IMR-90 (cell line): ENCODE results near the gene ZNF862. TPM values are rescaled to one million over a fixed set of nuclear protein-coding genes. Genes with fewer than 3 reads are reported as not detected.

Experiments
- ATAC-seq: fragments of 200-7000 bp; cut with Tn5 transposase; 2 replicates; pipeline ENCODE4 v1.9.1; 2020; ENCODE audit warnings: low read depth, mild to moderate bottlenecking, moderate library complexity
- BruUV-seq: library from RNA; stranded (reverse); fragments of 400-500 nt; replicated peaks from 2 replicates; lab custom pipeline; 2021; lab: Mats Ljungman, UMichigan
- CTCF ChIA-PET: fragments of 300-600 bp; formaldehyde crosslinking; extraction: SDS; loops from one replicate; lab custom pipeline; 2021; ENCODE audit warnings: antibody characterized with exemption; lab: Yijun Ruan, JAX
- POLR2A ChIA-PET: fragments of 300-600 bp; sonication (Branson Sonifier 250); formaldehyde crosslinking; loops from one replicate; lab custom pipeline; 2022; ENCODE audit warnings: antibody characterized with exemption; ENCODE audit not compliant: unreplicated experiment; lab: Charles Lee
- DNase-seq: peaks from one replicate; pipeline ENCODE4 v3.0.0; 2013
- H2AFZ ChIP-seq: replicated peaks from 2 replicates; pipeline ENCODE3; 2013; ENCODE audit warnings: low read length, mild to moderate bottlenecking; ENCODE audit not compliant: poor library complexity
- H2AK5ac ChIP-seq: 2 replicates; pipeline ENCODE4 v1.6.1; 2013; ENCODE audit warnings: low read depth, low read length, inconsistent platforms
- H2AK9ac ChIP-seq: replicated peaks from 2 replicates; pipeline ENCODE3; 2013; ENCODE audit warnings: mild to moderate bottlenecking, low read depth, low read length, moderate library complexity; ENCODE audit not compliant: poor library complexity
- H2BK120ac ChIP-seq: 2 replicates; pipeline ENCODE4 v1.6.1; 2013; ENCODE audit warnings: low read depth, low read length, inconsistent platforms
- H2BK15ac ChIP-seq: 3 replicates; pipeline ENCODE4 v1.6.1; 2013; ENCODE audit warnings: low read depth, low read length, inconsistent platforms
- H2BK20ac ChIP-seq: 2 replicates; pipeline ENCODE4 v1.6.1; 2013; ENCODE audit warnings: low read depth, mild to moderate bottlenecking, inconsistent platforms, low read length, moderate library complexity
- H2BK5ac ChIP-seq: 2 replicates; pipeline ENCODE4 v1.6.1; 2013; ENCODE audit warnings: mild to moderate bottlenecking, low read depth, low read length, inconsistent platforms; ENCODE audit not compliant: poor library complexity, severe bottlenecking
- H3K14ac ChIP-seq: replicated peaks from 2 replicates; pipeline ENCODE4 v1.6.1; 2013; ENCODE audit warnings: low read depth, low read length, inconsistent platforms
- H3K18ac ChIP-seq: 2 replicates; pipeline ENCODE4 v1.6.1; 2013; ENCODE audit warnings: low read depth, low read length, control low read depth
- H3K23ac ChIP-seq: 2 replicates; pipeline ENCODE4 v1.6.1; 2013; ENCODE audit warnings: low read depth, low read length, inconsistent platforms
- H3K27ac ChIP-seq: 2 replicates; pipeline ENCODE4 v1.5.1; 2013; ENCODE audit warnings: mild to moderate bottlenecking, control low read depth, low read length; ENCODE audit not compliant: insufficient read depth
- H3K27me3 ChIP-seq: 2 replicates; pipeline ENCODE4 v1.6.1; 2013; ENCODE audit warnings: low read length; ENCODE audit not compliant: control insufficient read depth, insufficient read depth
- H3K36me3 ChIP-seq: 2 replicates; pipeline ENCODE4 v1.6.1; 2013; ENCODE audit warnings: low read length, mixed read lengths; ENCODE audit not compliant: control insufficient read depth, insufficient read depth
- H3K4ac ChIP-seq: 2 replicates; pipeline ENCODE4 v1.6.1; 2013; ENCODE audit warnings: low read depth, low read length, inconsistent platforms
- H3K4me1 ChIP-seq: 2 replicates; pipeline ENCODE4 v1.6.1; 2013; ENCODE audit warnings: low read length, mixed read lengths; ENCODE audit not compliant: control insufficient read depth, insufficient read depth
- H3K4me2 ChIP-seq: 2 replicates; pipeline ENCODE4 v1.6.1; 2013; ENCODE audit warnings: low read depth, mild to moderate bottlenecking, control low read depth, low read length, moderate library complexity
- H3K4me3 ChIP-seq: 2 replicates; pipeline ENCODE4 v1.5.1; 2013; ENCODE audit warnings: low read depth, mild to moderate bottlenecking, control low read depth, low read length, moderate library complexity; ENCODE audit not compliant: insufficient read depth
- H3K56ac ChIP-seq: 2 replicates; pipeline ENCODE4 v1.6.1; 2013; ENCODE audit warnings: low read length, inconsistent platforms; ENCODE audit not compliant: insufficient read depth; ENCODE audit errors: extremely low read depth
- H3K79me1 ChIP-seq, 2 experiments: 2 replicates each; pipeline ENCODE4 v1.6.1; 2013; ENCODE audit warnings: low read length in 2 of 2, inconsistent platforms in 1 of 2, low read depth in 1 of 2
- H3K9ac ChIP-seq: 2 replicates; pipeline ENCODE4 v1.6.1; 2013; ENCODE audit warnings: low read depth, low read length, control low read depth
- H3K9me1 ChIP-seq: 2 replicates; pipeline ENCODE4 v1.6.1; 2013; ENCODE audit warnings: low read length, inconsistent platforms; ENCODE audit not compliant: insufficient read depth
- H3K9me3 ChIP-seq: 2 replicates; pipeline ENCODE4 v1.6.1; 2013; ENCODE audit warnings: low read length; ENCODE audit not compliant: control insufficient read depth, insufficient read depth
- H4K20me1 ChIP-seq: 2 replicates; pipeline ENCODE4 v1.6.1; 2013; ENCODE audit warnings: low read length, inconsistent platforms; ENCODE audit not compliant: insufficient read depth
- H4K5ac ChIP-seq: 2 replicates; pipeline ENCODE4 v1.6.1; 2013; ENCODE audit warnings: mild to moderate bottlenecking, low read depth, low read length, control low read depth
- H4K8ac ChIP-seq, 2 experiments: 2 replicates each; pipeline ENCODE4 v1.6.1; 2013; ENCODE audit warnings: low read depth in 2 of 2, low read length in 2 of 2, control low read depth in 1 of 2, inconsistent platforms in 1 of 2
- H4K91ac ChIP-seq: 2 replicates; pipeline ENCODE4 v1.6.1; 2013; ENCODE audit warnings: low read depth, low read length, inconsistent platforms; ENCODE audit not compliant: insufficient read depth
- WGBS, 2 experiments: methylation state at CpG; one replicate each; pipeline versions ENCODE4 v1.1.5 to v1.1.7; 2013; ENCODE audit warnings: missing lambda C conversion rate in 2 of 2; ENCODE audit not compliant: insufficient read length in 1 of 2; ENCODE audit errors: extremely low coverage in 2 of 2; 5-methylcytosine and 5-hydroxymethylcytosine counted together
- dilution Hi-C: fragments of 300-500 bp; cut with HindIII; formaldehyde crosslinking; loops from one replicate; pipeline ENCODE4 v1.14.3; 2018; ENCODE audit warnings: low sequenced_read_pairs; ENCODE audit not compliant: unreplicated experiment
- in situ Hi-C: fragments of 300-500 bp; cut with MboI; formaldehyde crosslinking; loops from 3 replicates; pipeline ENCODE4 v1.14.3; 2019; ENCODE audit warnings: low sequenced_read_pairs, inconsistent platforms, mixed read lengths
- intact Hi-C: fragments of 100-400 bp; cut with micrococcal nuclease; formaldehyde crosslinking; loops from 2 replicates; pipeline ENCODE4 v1.10.0; 2022
- polyA plus RNA-seq, 3 experiments: library from polyadenylated mRNA; depleted of rRNA; stranded (reverse); fragments of >200 nt; gene quantifications; 2 replicates each; pipeline ENCODE4 v1.2.3, GENCODE V29; 2012; ENCODE audit warnings: low replicate concordance in 1 of 3
- total RNA-seq: library from RNA; depleted of rRNA; stranded (reverse); fragments of >200 nt; gene quantifications from 2 replicates; pipeline ENCODE4 v1.2.3, GENCODE V29; 2012
- TF ChIP-seq, protein P1 (sequence below): conservative IDR thresholded peaks from 2 replicates; pipeline ENCODE4 v1.5.1; 2012; ENCODE audit warnings: mild to moderate bottlenecking, low read depth, low read length, improper control_type of control experiment

Gene ZNF862
- total and polyA plus RNA-seq, 2 of the 4 experiments (the other 2 are of a cell fraction) = 5.9 to 10.8 TPM

- no peak overlapping the region for H3K56ac ChIP-seq
- no peaks in the 10 kb centered on the region for H3K9me3 ChIP-seq
- POLR2A ChIA-PET = no interaction called here
- no peaks in the 10 kb centered on the region for H3K27me3 ChIP-seq
- H3K4me3 ChIP-seq = no peak overlapping the region
- H4K91ac ChIP-seq = no peak overlapping the region
- DNase-seq (no peak), ATAC-seq (no peak)
- no peak overlapping the region for H4K5ac ChIP-seq
- no peak overlapping the region for H2BK15ac ChIP-seq
- H2AK5ac ChIP-seq = no peak overlapping the region
- no peak overlapping the region for H2AFZ ChIP-seq
- H3K79me1 ChIP-seq = no peaks in the 10 kb centered on the region
- intact Hi-C loops = loop anchor here (5.0 kb wide), 2 partner anchors 118 to 163 kb away; no protein-coding TSS in a partner anchor
- no peak overlapping the region for H2BK5ac ChIP-seq
- H2BK20ac ChIP-seq = no peak overlapping the region
- CTCF ChIA-PET = no interaction called here
- H3K4me1 ChIP-seq = peaks cover 3% of the 10 kb centered on the region; the same call in 1 of the 2 replicates
- in situ Hi-C loops = no loop called here
- no peak overlapping the region for H3K4ac ChIP-seq
- 42% methylated on average over 2 of the region's 4 CpGs; no CpG with 5 or more reads in 1 of the 2 experiments for WGBS, 2 experiments
- H2AK9ac ChIP-seq = no peak overlapping the region
- H3K9ac ChIP-seq = no peak overlapping the region
- H4K8ac ChIP-seq = no peak overlapping the region
- no peak overlapping the region for H3K23ac ChIP-seq
- no peak overlapping the region for H3K18ac ChIP-seq
- no peak overlapping the region for H3K4me2 ChIP-seq
- TF ChIP-seq, protein P1, sequence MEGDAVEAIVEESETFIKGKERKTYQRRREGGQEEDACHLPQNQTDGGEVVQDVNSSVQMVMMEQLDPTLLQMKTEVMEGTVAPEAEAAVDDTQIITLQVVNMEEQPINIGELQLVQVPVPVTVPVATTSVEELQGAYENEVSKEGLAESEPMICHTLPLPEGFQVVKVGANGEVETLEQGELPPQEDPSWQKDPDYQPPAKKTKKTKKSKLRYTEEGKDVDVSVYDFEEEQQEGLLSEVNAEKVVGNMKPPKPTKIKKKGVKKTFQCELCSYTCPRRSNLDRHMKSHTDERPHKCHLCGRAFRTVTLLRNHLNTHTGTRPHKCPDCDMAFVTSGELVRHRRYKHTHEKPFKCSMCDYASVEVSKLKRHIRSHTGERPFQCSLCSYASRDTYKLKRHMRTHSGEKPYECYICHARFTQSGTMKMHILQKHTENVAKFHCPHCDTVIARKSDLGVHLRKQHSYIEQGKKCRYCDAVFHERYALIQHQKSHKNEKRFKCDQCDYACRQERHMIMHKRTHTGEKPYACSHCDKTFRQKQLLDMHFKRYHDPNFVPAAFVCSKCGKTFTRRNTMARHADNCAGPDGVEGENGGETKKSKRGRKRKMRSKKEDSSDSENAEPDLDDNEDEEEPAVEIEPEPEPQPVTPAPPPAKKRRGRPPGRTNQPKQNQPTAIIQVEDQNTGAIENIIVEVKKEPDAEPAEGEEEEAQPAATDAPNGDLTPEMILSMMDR = no peak
- H3K27ac ChIP-seq = no peak overlapping the region
- H3K14ac ChIP-seq = no peak overlapping the region
- dilution Hi-C loops = no loop called here
- no peaks in the 10 kb centered on the region for H3K36me3 ChIP-seq
- no peak overlapping the region for H2BK120ac ChIP-seq
- no peaks in the 10 kb centered on the region for H4K20me1 ChIP-seq
- no TSS peak for BruUV-seq
- no peaks in the 10 kb centered on the region for H3K9me1 ChIP-seq
These were observed 45.8 kb downstream of the ZNF862 start for GRCh38 chr7:149884016-149884415.
